H9 (cell line): ENCODE measurements around the gene OR56A3. TPM values are rescaled to one million over a fixed set of nuclear protein-coding genes. Genes with fewer than 3 reads are reported as not detected.

Experiments
- DNase-seq: peaks from one replicate; pipeline ENCODE4 v3.0.0-alpha.2; 2017
- H2AFZ ChIP-seq: one replicate; pipeline ENCODE4 v1.6.1; 2013; ENCODE audit warnings: mild to moderate bottlenecking, low read length, control low read depth, moderate library complexity
- H2AK5ac ChIP-seq: 2 replicates; pipeline ENCODE4 v1.6.1; 2013; ENCODE audit warnings: low read length, control low read depth, mixed read lengths; ENCODE audit not compliant: insufficient read length
- H2BK120ac ChIP-seq: one replicate; pipeline ENCODE4 v1.6.1; 2013; ENCODE audit warnings: low read depth, mild to moderate bottlenecking, low read length, control low read depth, inconsistent platforms; ENCODE audit not compliant: poor library complexity, severe bottlenecking
- H2BK12ac ChIP-seq: 2 replicates; pipeline ENCODE4 v1.6.1; 2013; ENCODE audit warnings: low read length, control low read depth, mixed read lengths, low read depth; ENCODE audit not compliant: insufficient read length
- H2BK15ac ChIP-seq: 2 replicates; pipeline ENCODE4 v1.6.1; 2013; ENCODE audit warnings: low read depth, low read length, control low read depth
- H2BK20ac ChIP-seq: one replicate; pipeline ENCODE4 v1.6.1; 2013; ENCODE audit warnings: low read depth, mild to moderate bottlenecking, low read length, control low read depth, inconsistent platforms; ENCODE audit not compliant: poor library complexity, severe bottlenecking
- H2BK5ac ChIP-seq: 2 replicates; pipeline ENCODE4 v1.6.1; 2013; ENCODE audit warnings: low read length, control low read depth, mixed read lengths; ENCODE audit not compliant: insufficient read length
- H3K14ac ChIP-seq: 2 replicates; pipeline ENCODE4 v1.6.1; 2013; ENCODE audit warnings: low read length, control low read depth; ENCODE audit not compliant: insufficient read depth
- H3K18ac ChIP-seq: 2 replicates; pipeline ENCODE4 v1.6.1; 2013; ENCODE audit warnings: low read depth, mild to moderate bottlenecking, mixed read lengths, low read length, control low read depth; ENCODE audit not compliant: insufficient read length
- H3K23ac ChIP-seq: 2 replicates; pipeline ENCODE4 v1.6.1; 2013; ENCODE audit warnings: low read length, control low read depth, mixed read lengths, low read depth; ENCODE audit not compliant: insufficient read length
- H3K23me2 ChIP-seq: 2 replicates; pipeline ENCODE4 v1.6.1; 2013; ENCODE audit warnings: low read depth, mild to moderate bottlenecking, mixed read lengths, low read length, control low read depth; ENCODE audit not compliant: insufficient read length, poor library complexity, severe bottlenecking
- H3K27ac ChIP-seq: 2 replicates; pipeline ENCODE4 v1.5.1; 2013; ENCODE audit warnings: low read length, control low read depth, mixed read lengths, low read depth; ENCODE audit not compliant: insufficient read length
- H3K27me3 ChIP-seq: 2 replicates; pipeline ENCODE4 v1.6.1; 2013; ENCODE audit warnings: low read length, control low read depth, inconsistent platforms; ENCODE audit not compliant: insufficient read depth
- H3K4ac ChIP-seq: 2 replicates; pipeline ENCODE4 v1.6.1; 2013; ENCODE audit warnings: low read depth, mild to moderate bottlenecking, control low read depth, inconsistent platforms, low read length, moderate library complexity
- H3K4me1 ChIP-seq: 2 replicates; pipeline ENCODE4 v1.6.1; 2013; ENCODE audit warnings: low read length, control low read depth, inconsistent platforms; ENCODE audit not compliant: insufficient read depth
- H3K4me2 ChIP-seq: 2 replicates; pipeline ENCODE4 v1.6.1; 2013; ENCODE audit warnings: low read length, control low read depth, mixed read lengths; ENCODE audit not compliant: insufficient read length, insufficient read depth
- H3K56ac ChIP-seq: 2 replicates; pipeline ENCODE4 v1.6.1; 2013; ENCODE audit warnings: low read depth, mild to moderate bottlenecking, mixed read lengths, low read length, control low read depth; ENCODE audit not compliant: insufficient read length
- H3K79me1 ChIP-seq: 2 replicates; pipeline ENCODE4 v1.6.1; 2013; ENCODE audit warnings: low read depth, mild to moderate bottlenecking, moderate library complexity, low read length, control low read depth, inconsistent platforms; ENCODE audit not compliant: insufficient read depth, poor library complexity, severe bottlenecking
- H3K79me2 ChIP-seq: 2 replicates; pipeline ENCODE4 v1.6.1; 2013; ENCODE audit warnings: low read length, control low read depth, inconsistent platforms; ENCODE audit not compliant: insufficient read depth
- H3K9ac ChIP-seq: 2 replicates; pipeline ENCODE4 v1.6.1; 2013; ENCODE audit warnings: low read length, control low read depth, mixed read lengths; ENCODE audit not compliant: insufficient read length; ENCODE audit errors: extremely low read depth
- H3K9me3 ChIP-seq: one replicate; pipeline ENCODE4 v1.6.1; 2013; ENCODE audit warnings: low read depth, low read length, inconsistent platforms; ENCODE audit not compliant: control insufficient read depth
- H3T11ph ChIP-seq: one replicate; pipeline ENCODE4 v1.6.1; 2013; ENCODE audit warnings: mild to moderate bottlenecking, low read length, control low read depth, inconsistent platforms
- H4K20me1 ChIP-seq: one replicate; pipeline ENCODE4 v1.6.1; 2013; ENCODE audit not compliant: control insufficient read depth, insufficient read length, insufficient read depth
- H4K5ac ChIP-seq: 2 replicates; pipeline ENCODE4 v1.6.1; 2013; ENCODE audit warnings: low read depth, mild to moderate bottlenecking, mixed read lengths, low read length, control low read depth; ENCODE audit not compliant: insufficient read length
- H4K8ac ChIP-seq: replicated peaks from 2 replicates; pipeline ENCODE4 v1.6.1; 2013; ENCODE audit warnings: low read length, control low read depth, mixed read lengths, low read depth; ENCODE audit not compliant: insufficient read length
- H4K91ac ChIP-seq: 2 replicates; pipeline ENCODE4 v1.6.1; 2013; ENCODE audit warnings: low read depth, mild to moderate bottlenecking, moderate library complexity, mixed read lengths, low read length, control low read depth; ENCODE audit not compliant: insufficient read length
- H3K27ac Mint-ChIP-seq, 3 experiments: 2 replicates in 2 of 3; 3 replicates in 1 of 3; pipeline ENCODE4 v1.8.0; 2020 to 2021; ENCODE audit warnings: mixed read lengths in 3 of 3, mild to moderate bottlenecking in 1 of 3, moderate library complexity in 1 of 3
- H3K27me3 Mint-ChIP-seq: 2 replicates; pipeline ENCODE4 v1.8.0; 2021; ENCODE audit warnings: low read depth, mild to moderate bottlenecking, moderate library complexity, mixed read lengths
- H3K36me3 Mint-ChIP-seq, 3 experiments: 2 replicates in 2 of 3; 3 replicates in 1 of 3; pipeline ENCODE4 v1.8.0; 2020 to 2021; ENCODE audit warnings: low read depth in 3 of 3, mixed read lengths in 3 of 3; ENCODE audit not compliant: insufficient read depth in 1 of 3
- H3K4me1 Mint-ChIP-seq, 2 experiments: 2 replicates each; pipeline ENCODE4 v1.8.0; 2020; ENCODE audit warnings: mixed read lengths in 2 of 2
- H3K4me3 Mint-ChIP-seq, 2 experiments: 2 replicates in 1 of 2; 3 replicates in 1 of 2; pipeline ENCODE4 v1.8.0; 2020 to 2021; ENCODE audit warnings: mild to moderate bottlenecking in 2 of 2, mixed read lengths in 2 of 2, moderate library complexity in 1 of 2
- H3K9me3 Mint-ChIP-seq, 2 experiments: 2 replicates in 1 of 2; 3 replicates in 1 of 2; pipeline ENCODE4 v1.8.0; 2020; ENCODE audit warnings: mild to moderate bottlenecking in 2 of 2, mixed read lengths in 2 of 2, moderate library complexity in 1 of 2
- CTCF ChIP-seq: fragments of 200-600 bp; sonication (generic); conservative IDR thresholded peaks from 3 replicates; pipeline ENCODE4 v1.8.0; 2021; ENCODE audit warnings: antibody characterized with exemption, mild to moderate bottlenecking
- WGBS: extraction: QIAGEN DNeasy Blood & Tissue Kit; methylation state at CpG from one replicate; pipeline ENCODE4 v1.1.7; 2013; ENCODE audit warnings: missing lambda C conversion rate, low lambda C conversion rate, mixed read lengths; ENCODE audit not compliant: insufficient read length; ENCODE audit errors: extremely low coverage; 5-methylcytosine and 5-hydroxymethylcytosine counted together
- total RNA-seq: library from RNA; stranded (reverse); gene quantifications from 2 replicates; pipeline ENCODE4 v1.2.1, GENCODE V29; 2021

The OR56A3 gene
- total RNA-seq, 1 experiment from 2014 or later, result not detected

DNA sequence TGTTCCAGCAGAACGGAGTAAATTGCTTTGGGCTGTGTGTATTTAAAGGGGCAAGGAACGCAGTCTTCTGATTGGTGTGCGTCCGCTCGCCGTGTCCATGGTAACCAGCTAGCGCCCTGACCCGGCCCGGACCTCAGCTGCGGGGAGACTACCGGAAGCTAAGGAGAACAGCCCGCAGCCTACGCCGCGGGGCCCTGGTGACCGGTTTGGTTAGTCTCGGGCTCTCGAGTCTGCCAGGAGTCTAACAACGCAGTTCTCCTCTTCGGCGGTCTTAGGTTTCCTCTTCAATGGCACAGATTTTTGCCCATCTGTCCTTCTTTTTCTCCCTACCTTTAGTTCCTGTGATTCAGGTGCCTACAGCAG, 3.5 kb upstream of the OR56A3 start:
- no CpG with 5 or more reads among the region's 21 CpGs for WGBS
- H4K8ac ChIP-seq, result no peak overlapping the region
- no peak overlapping the region for H2BK120ac ChIP-seq
- H3K79me1 ChIP-seq, result no peaks in the 10 kb centered on the region
- H3K36me3 Mint-ChIP-seq, result peaks cover 3 to 20% (median 12%) of the 10 kb centered on the region in 3 experiments
- H2AK5ac ChIP-seq, result no peak overlapping the region
- H3K27me3 ChIP-seq, result no peaks in the 10 kb centered on the region
- TF ChIP-seq CTCF, result no peak
- no peak for DNase-seq
- no peak overlapping the region for H3K14ac ChIP-seq
- no peaks in the 10 kb centered on the region; the same call in 1 of the 2 replicates for H3K27me3 Mint-ChIP-seq
- no peak overlapping the region for H3K9ac ChIP-seq
- H3T11ph ChIP-seq, result no peak overlapping the region
- no peak overlapping the region; a peak in 1 of 5 replicates for H3K4me3 Mint-ChIP-seq
- H2BK12ac ChIP-seq, result no peak overlapping the region
- no peaks in the 10 kb centered on the region for H4K20me1 ChIP-seq
- peaks cover 18 to 27% of the 10 kb centered on the region in 2 experiments for H3K9me3 Mint-ChIP-seq
- no peaks in the 10 kb centered on the region for H3K79me2 ChIP-seq
- no peak overlapping the region for H3K27ac ChIP-seq
- H2AFZ ChIP-seq, result no peak overlapping the region
- H4K5ac ChIP-seq, result no peak overlapping the region
- no peak overlapping the region for H3K56ac ChIP-seq
- H2BK5ac ChIP-seq, result no peak overlapping the region
- H3K4me1 ChIP-seq, result no peaks in the 10 kb centered on the region
- H3K4ac ChIP-seq, result no peak overlapping the region
- H2BK15ac ChIP-seq, result no peak overlapping the region
- H3K23me2 ChIP-seq, result no peaks in the 10 kb centered on the region
- H3K9me3 ChIP-seq, result no peaks in the 10 kb centered on the region
- H3K27ac Mint-ChIP-seq, result no peak overlapping the region
- no peaks in the 10 kb centered on the region for H3K4me1 Mint-ChIP-seq
- H3K18ac ChIP-seq, result no peak overlapping the region
- no peak overlapping the region for H4K91ac ChIP-seq
- H2BK20ac ChIP-seq, result no peak overlapping the region
- no peak overlapping the region for H3K23ac ChIP-seq
- H3K4me2 ChIP-seq, result no peak overlapping the region
